ENCODE data around the gene TRIM39. TPM values are rescaled to one million over a fixed set of nuclear protein-coding genes. Genes with fewer than 3 reads are reported as not detected.

TRIM39 gene
- total and polyA plus RNA-seq, 4 donors = 7.4 to 13.1 (median 11.5) TPM

GRCh38 chr6:30325873-30326525 lies 728 bp upstream of the TRIM39 start:
- Histone ChIP-seq H3K4me3 (ENCODE audit: low read depth, low read length) (peak overlapping the region; percentile 83), H3K27ac (ENCODE audit: low read depth, low read length) (peak overlapping the region; percentile 92), H3K9me3 (ENCODE audit: control insufficient read depth, insufficient read depth, low read length) (no peaks in the 10 kb centered on the region), H3K36me3 (ENCODE audit: control insufficient read depth, insufficient read depth, low read length) (peaks cover 19% of the 10 kb centered on the region), H3K27me3 (ENCODE audit: control insufficient read depth, insufficient read depth, low read length) (no peaks in the 10 kb centered on the region), H3K4me1 (ENCODE audit: control insufficient read depth, insufficient read depth, low read length) (peaks cover 13% of the 10 kb centered on the region)
- peak in 4 of 6 donors; percentile 60 to 94 (median 70) for DNase-seq (ENCODE audit: low read depth in 4 of 6, low spot score in 6 of 6)
- 0% methylated on average over 29 of the region's 29 CpGs for WGBS (ENCODE audit: insufficient coverage)

- peak in 1 of 6 donors; percentile 36 for DNase-seq (ENCODE audit: low read depth in 4 of 6, low spot score in 6 of 6)
- Histone ChIP-seq H3K27me3 (ENCODE audit: control insufficient read depth, insufficient read depth, low read length) (no peaks in the 10 kb centered on the region), H3K27ac (ENCODE audit: low read depth, low read length) (peak overlapping the region; percentile 83), H3K4me1 (ENCODE audit: control insufficient read depth, insufficient read depth, low read length) (peaks cover 13% of the 10 kb centered on the region), H3K9me3 (ENCODE audit: control insufficient read depth, insufficient read depth, low read length) (no peaks in the 10 kb centered on the region), H3K36me3 (ENCODE audit: control insufficient read depth, insufficient read depth, low read length) (peaks cover 19% of the 10 kb centered on the region), H3K4me3 (ENCODE audit: low read depth, low read length) (peak overlapping the region; percentile 83)
- 2% methylated on average over 9 of the region's 17 CpGs for WGBS (ENCODE audit: insufficient coverage)
Observed at GRCh38 chr6:30327232-30327746, 562 bp downstream of the TRIM39 start.

- no peak for DNase-seq (ENCODE audit: low read depth in 4 of 6, low spot score in 6 of 6)
- no peak overlapping the region for H3K4me3 ChIP-seq (ENCODE audit: low read depth, low read length)
- H3K9me3 ChIP-seq (ENCODE audit: control insufficient read depth, insufficient read depth, low read length) = no peaks in the 10 kb centered on the region
Observed at GRCh38 chr6:30328397-30328796, 1.7 kb downstream of the TRIM39 start.

GRCh38 chr6:30329331-30329730 lies 2.6 kb downstream of the TRIM39 start:
- H3K4me3 ChIP-seq (ENCODE audit: low read depth, low read length) = no peak overlapping the region
- WGBS (ENCODE audit: insufficient coverage) = 100% methylated on average over 10 of the region's 12 CpGs
- H3K27me3 ChIP-seq (ENCODE audit: control insufficient read depth, insufficient read depth, low read length) = no peaks in the 10 kb centered on the region
- peaks cover 13% of the 10 kb centered on the region for H3K4me1 ChIP-seq (ENCODE audit: control insufficient read depth, insufficient read depth, low read length)
- no peak overlapping the region for H3K27ac ChIP-seq (ENCODE audit: low read depth, low read length)
- no peak for DNase-seq (ENCODE audit: low read depth in 4 of 6, low spot score in 6 of 6)
- H3K9me3 ChIP-seq (ENCODE audit: control insufficient read depth, insufficient read depth, low read length) = no peaks in the 10 kb centered on the region
- H3K36me3 ChIP-seq (ENCODE audit: control insufficient read depth, insufficient read depth, low read length) = peaks cover 25% of the 10 kb centered on the region

More at GRCh38 chr6:30328397-30328796, 1.7 kb downstream of the TRIM39 start:
- H3K27ac ChIP-seq (ENCODE audit: low read depth, low read length) = no peak overlapping the region
- H3K4me1 ChIP-seq (ENCODE audit: control insufficient read depth, insufficient read depth, low read length) = peaks cover 13% of the 10 kb centered on the region
- peaks cover 22% of the 10 kb centered on the region for H3K36me3 ChIP-seq (ENCODE audit: control insufficient read depth, insufficient read depth, low read length)
- no peaks in the 10 kb centered on the region for H3K27me3 ChIP-seq (ENCODE audit: control insufficient read depth, insufficient read depth, low read length)

- peaks cover 35% of the 10 kb centered on the region for H3K36me3 ChIP-seq (ENCODE audit: control insufficient read depth, insufficient read depth, low read length)
- H3K4me3 ChIP-seq (ENCODE audit: low read depth, low read length) = no peak overlapping the region
- no peak for DNase-seq (ENCODE audit: low read depth in 4 of 6, low spot score in 6 of 6)
- H3K27me3 ChIP-seq (ENCODE audit: control insufficient read depth, insufficient read depth, low read length) = no peaks in the 10 kb centered on the region
- no peaks in the 10 kb centered on the region for H3K9me3 ChIP-seq (ENCODE audit: control insufficient read depth, insufficient read depth, low read length)
- H3K4me1 ChIP-seq (ENCODE audit: control insufficient read depth, insufficient read depth, low read length) = peaks cover 3% of the 10 kb centered on the region
- WGBS (ENCODE audit: insufficient coverage) = 95% methylated on average over 2 of the region's 3 CpGs
- H3K27ac ChIP-seq (ENCODE audit: low read depth, low read length) = no peak overlapping the region
Observed at GRCh38 chr6:30331981-30332380, 5.3 kb downstream of the TRIM39 start.

- H3K4me3 ChIP-seq (ENCODE audit: low read depth, low read length) = no peak overlapping the region
- H3K27ac ChIP-seq (ENCODE audit: low read depth, low read length) = no peak overlapping the region
- no peaks in the 10 kb centered on the region for H3K9me3 ChIP-seq (ENCODE audit: control insufficient read depth, insufficient read depth, low read length)
- H3K36me3 ChIP-seq (ENCODE audit: control insufficient read depth, insufficient read depth, low read length) = peaks cover 34% of the 10 kb centered on the region
- WGBS (ENCODE audit: insufficient coverage) = no CpG with 5 or more reads among the region's 2 CpGs
- H3K4me1 ChIP-seq (ENCODE audit: control insufficient read depth, insufficient read depth, low read length) = no peaks in the 10 kb centered on the region
- no peak for DNase-seq (ENCODE audit: low read depth in 4 of 6, low spot score in 6 of 6)
- no peaks in the 10 kb centered on the region for H3K27me3 ChIP-seq (ENCODE audit: control insufficient read depth, insufficient read depth, low read length)
Observed at GRCh38 chr6:30334075-30334783, 7.5 kb downstream of the TRIM39 start.

- no peaks in the 10 kb centered on the region for H3K27me3 ChIP-seq (ENCODE audit: control insufficient read depth, insufficient read depth, low read length)
- no CpG with 5 or more reads among the region's 6 CpGs for WGBS (ENCODE audit: insufficient coverage)
- peaks cover 25% of the 10 kb centered on the region for H3K36me3 ChIP-seq (ENCODE audit: control insufficient read depth, insufficient read depth, low read length)
- no peak for DNase-seq (ENCODE audit: low read depth in 4 of 6, low spot score in 6 of 6)
- no peaks in the 10 kb centered on the region for H3K9me3 ChIP-seq (ENCODE audit: control insufficient read depth, insufficient read depth, low read length)
- no peak overlapping the region for H3K4me3 ChIP-seq (ENCODE audit: low read depth, low read length)
- no peak overlapping the region for H3K27ac ChIP-seq (ENCODE audit: low read depth, low read length)
- no peaks in the 10 kb centered on the region for H3K4me1 ChIP-seq (ENCODE audit: control insufficient read depth, insufficient read depth, low read length)
Observed at GRCh38 chr6:30340589-30341054, 13.9 kb downstream of the TRIM39 start.

GRCh38 chr6:30341218-30341617 lies 14.5 kb downstream of the TRIM39 start:
- DNase-seq (ENCODE audit: low read depth in 4 of 6, low spot score in 6 of 6) = no peak
- no CpG with 5 or more reads among the region's 3 CpGs for WGBS (ENCODE audit: insufficient coverage)
- H3K27ac ChIP-seq (ENCODE audit: low read depth, low read length) = no peak overlapping the region
- H3K4me1 ChIP-seq (ENCODE audit: control insufficient read depth, insufficient read depth, low read length) = peaks cover 3% of the 10 kb centered on the region
- H3K27me3 ChIP-seq (ENCODE audit: control insufficient read depth, insufficient read depth, low read length) = no peaks in the 10 kb centered on the region
- peaks cover 19% of the 10 kb centered on the region for H3K36me3 ChIP-seq (ENCODE audit: control insufficient read depth, insufficient read depth, low read length)
- H3K9me3 ChIP-seq (ENCODE audit: control insufficient read depth, insufficient read depth, low read length) = no peaks in the 10 kb centered on the region
- H3K4me3 ChIP-seq (ENCODE audit: low read depth, low read length) = no peak overlapping the region

GRCh38 chr6:30341728-30342127 lies 15.0 kb downstream of the TRIM39 start:
- no peak for DNase-seq (ENCODE audit: low read depth in 4 of 6, low spot score in 6 of 6)
- Histone ChIP-seq H3K4me3 (ENCODE audit: low read depth, low read length) (no peak overlapping the region), H3K9me3 (ENCODE audit: control insufficient read depth, insufficient read depth, low read length) (no peaks in the 10 kb centered on the region), H3K27ac (ENCODE audit: low read depth, low read length) (no peak overlapping the region), H3K4me1 (ENCODE audit: control insufficient read depth, insufficient read depth, low read length) (peaks cover 6% of the 10 kb centered on the region), H3K36me3 (ENCODE audit: control insufficient read depth, insufficient read depth, low read length) (peaks cover 22% of the 10 kb centered on the region), H3K27me3 (ENCODE audit: control insufficient read depth, insufficient read depth, low read length) (no peaks in the 10 kb centered on the region)
- 99% methylated on average over 16 of the region's 16 CpGs for whole genome bisulfite sequencing (ENCODE audit: insufficient coverage)

Data from spinal cord (tissue), 10 donors.